Neuronal stem cell (in vitro differentiated cells): ENCODE data around the gene EQTN.
A peak's percentile ranks its signal among the peaks of the same experiment; 100 is the strongest.

ENCODE experiments used
- DNase-seq: peaks from one replicate; pipeline ENCODE4 v3.0.0-alpha.2; 2013; ENCODE audit warnings: low spot score
- H2AFZ ChIP-seq: one replicate; pipeline ENCODE4 v1.6.1; 2013; ENCODE audit warnings: mild to moderate bottlenecking, low read length, inconsistent platforms
- H2AK5ac ChIP-seq: 2 replicates; pipeline ENCODE4 v1.6.1; 2013; ENCODE audit warnings: low read depth, mild to moderate bottlenecking, inconsistent platforms, low read length, moderate library complexity, mixed read lengths
- H2BK120ac ChIP-seq: 2 replicates; pipeline ENCODE4 v1.6.1; 2013; ENCODE audit warnings: low read depth, mild to moderate bottlenecking, inconsistent platforms, low read length, moderate library complexity, mixed read lengths
- H2BK12ac ChIP-seq: one replicate; pipeline ENCODE4 v1.6.1; 2013; ENCODE audit warnings: low read length, inconsistent platforms
- H2BK15ac ChIP-seq: 2 replicates; pipeline ENCODE4 v1.6.1; 2013; ENCODE audit warnings: mild to moderate bottlenecking, low read length, inconsistent platforms, mixed read lengths
- H2BK5ac ChIP-seq: one replicate; pipeline ENCODE4 v1.6.1; 2013; ENCODE audit warnings: inconsistent platforms, mild to moderate bottlenecking, low read length, moderate library complexity
- H3K14ac ChIP-seq: one replicate; pipeline ENCODE4 v1.6.1; 2013; ENCODE audit warnings: low read length, inconsistent platforms
- H3K18ac ChIP-seq: 2 replicates; pipeline ENCODE4 v1.6.1; 2013; ENCODE audit warnings: low read length, inconsistent platforms
- H3K23ac ChIP-seq: 2 replicates; pipeline ENCODE4 v1.6.1; 2013; ENCODE audit warnings: low read depth, mild to moderate bottlenecking, mixed read lengths, low read length, inconsistent platforms; ENCODE audit not compliant: poor library complexity
- H3K27ac ChIP-seq: replicated peaks from 3 replicates; pipeline ENCODE4 v1.5.1; 2013; ENCODE audit warnings: low read length, inconsistent platforms
- H3K27me3 ChIP-seq, 3 experiments: 2 replicates each; pipeline ENCODE4 v1.6.1; 2013; ENCODE audit warnings: low read length in 3 of 3, mild to moderate bottlenecking in 2 of 3, inconsistent platforms in 1 of 3, low read depth in 1 of 3, mixed read lengths in 1 of 3, moderate library complexity in 1 of 3; ENCODE audit not compliant: control insufficient read depth in 3 of 3, insufficient read depth in 3 of 3
- H3K36me3 ChIP-seq, 2 donors: replicated peaks in 1 of 2; 2 replicates each; pipeline ENCODE4 v1.6.1; 2013; ENCODE audit warnings: low read length in 2 of 2; ENCODE audit not compliant: control insufficient read depth in 2 of 2, insufficient read depth in 2 of 2
- H3K4ac ChIP-seq: 2 replicates; pipeline ENCODE4 v1.6.1; 2013; ENCODE audit warnings: inconsistent platforms, mild to moderate bottlenecking, low read length, moderate library complexity
- H3K4me1 ChIP-seq, 2 donors: 1 replicate in 1 of 2; 2 replicates in 1 of 2; pipeline ENCODE4 v1.6.1; 2013; ENCODE audit warnings: low read length in 2 of 2, low read depth in 1 of 2; ENCODE audit not compliant: control insufficient read depth in 2 of 2, insufficient read depth in 1 of 2
- H3K4me2 ChIP-seq: one replicate; pipeline ENCODE4 v1.6.1; 2013; ENCODE audit warnings: mild to moderate bottlenecking, low read length, inconsistent platforms; ENCODE audit not compliant: insufficient read depth, poor library complexity, severe bottlenecking
- H3K4me3 ChIP-seq, 2 donors: 2 replicates each; pipeline ENCODE4 v1.5.1; 2013; ENCODE audit warnings: low read length in 2 of 2, mild to moderate bottlenecking in 2 of 2, inconsistent platforms in 1 of 2, moderate library complexity in 1 of 2
- H3K79me1 ChIP-seq: one replicate; pipeline ENCODE4 v1.6.1; 2013; ENCODE audit warnings: low read depth, mild to moderate bottlenecking, inconsistent platforms, low read length, moderate library complexity
- H3K9ac ChIP-seq: one replicate; pipeline ENCODE4 v1.6.1; 2013; ENCODE audit warnings: mild to moderate bottlenecking, low read depth, low read length, inconsistent platforms; ENCODE audit not compliant: poor library complexity
- H3K9me3 ChIP-seq, 2 donors: replicated peaks in 1 of 2; 2 replicates each; pipeline versions ENCODE3 to v1.6.1; 2013; ENCODE audit warnings: low read length in 2 of 2, mild to moderate bottlenecking in 2 of 2, inconsistent platforms in 1 of 2, low read depth in 1 of 2, mixed read lengths in 1 of 2, moderate library complexity in 1 of 2; ENCODE audit not compliant: control insufficient read depth in 2 of 2, insufficient read depth in 1 of 2
- H4K8ac ChIP-seq: one replicate; pipeline ENCODE4 v1.6.1; 2013; ENCODE audit warnings: low read depth, mild to moderate bottlenecking, inconsistent platforms, low read length, moderate library complexity
- H4K91ac ChIP-seq: one replicate; pipeline ENCODE4 v1.6.1; 2013; ENCODE audit warnings: low read length, low read depth, mild to moderate bottlenecking, inconsistent platforms; ENCODE audit not compliant: poor library complexity
- whole genome bisulfite sequencing, 2 donors: extraction: QIAGEN DNeasy Blood & Tissue Kit; methylation state at CpG; one replicate each; pipeline ENCODE4 v1.1.7; 2013; ENCODE audit warnings: missing lambda C conversion rate in 2 of 2, mixed read lengths in 1 of 2; ENCODE audit not compliant: insufficient read length in 2 of 2, insufficient replicate concordance in 1 of 2; ENCODE audit errors: extremely low coverage in 2 of 2; 5-methylcytosine and 5-hydroxymethylcytosine counted together

Gene EQTN

GRCh38 chr9:27333241-27334052 is 36.5 kb upstream of the EQTN start:
- Histone ChIP-seq H4K8ac (no peak overlapping the region), H3K27me3 (no peaks in the 10 kb centered on the region), H4K91ac (no peak overlapping the region), H3K4me2 (no peak overlapping the region), H3K9ac (no peak overlapping the region), H3K4me3 (no peak overlapping the region), H3K4ac (no peak overlapping the region), H3K14ac (no peak overlapping the region), H2BK120ac (no peak overlapping the region), H3K18ac (no peak overlapping the region), H3K27ac (peak overlapping the region; percentile 69), H3K9me3 (peaks cover 3 to 12% of the 10 kb centered on the region in 2 donors), H2BK5ac (no peak overlapping the region), H3K23ac (no peak overlapping the region), H3K36me3 (peaks cover 4 to 38% of the 10 kb centered on the region in 2 donors), H2AFZ (peak overlapping the region; percentile 59), H3K4me1 (peaks cover 5 to 12% of the 10 kb centered on the region in 2 donors), H2AK5ac (no peak overlapping the region), H2BK15ac (no peak overlapping the region), H3K79me1 (peaks cover 5% of the 10 kb centered on the region), H2BK12ac (no peak overlapping the region)
- WGBS, 2 donors = no CpG with 5 or more reads among the region's 7 CpGs
- DNase-seq = peak; percentile 89

- no CpG with 5 or more reads among the region's 4 CpGs for WGBS, 2 donors
These were observed 34.4 kb upstream of the EQTN start for GRCh38 chr9:27331393-27331792.

GRCh38 chr9:27329291-27329690 is 32.3 kb upstream of the EQTN start:
- Histone ChIP-seq H2BK15ac (no peak overlapping the region), H2AK5ac (no peak overlapping the region), H3K79me1 (peaks cover 3% of the 10 kb centered on the region), H3K9me3 (peaks cover 11 to 28% of the 10 kb centered on the region in 2 donors), H3K18ac (no peak overlapping the region), H4K8ac (no peak overlapping the region), H2AFZ (no peak overlapping the region), H3K14ac (no peak overlapping the region), H2BK5ac (no peak overlapping the region), H3K36me3 (peaks cover 12 to 58% of the 10 kb centered on the region in 2 donors), H3K9ac (no peak overlapping the region), H3K4me3 (no peak overlapping the region), H3K23ac (no peak overlapping the region), H2BK12ac (no peak overlapping the region), H3K4me1 (peaks cover 3 to 5% of the 10 kb centered on the region in 2 donors), H3K27me3 (no peaks in the 10 kb centered on the region), H3K27ac (no peak overlapping the region), H3K4me2 (no peak overlapping the region), H3K4ac (no peak overlapping the region), H4K91ac (no peak overlapping the region), H2BK120ac (no peak overlapping the region)
- WGBS, 2 donors = no CpG with 5 or more reads among the region's 9 CpGs
- no peak for DNase-seq

More at GRCh38 chr9:27331393-27331792, 34.4 kb upstream of the EQTN start:
- Histone ChIP-seq H3K4me3 (no peak overlapping the region), H2AK5ac (no peak overlapping the region), H4K91ac (no peak overlapping the region), H3K27me3 (no peaks in the 10 kb centered on the region), H3K4me1 (peaks cover 4 to 5% of the 10 kb centered on the region in 2 donors), H3K18ac (peak overlapping the region; percentile 51), H3K79me1 (peaks cover 5% of the 10 kb centered on the region), H2BK120ac (no peak overlapping the region), H2BK12ac (no peak overlapping the region), H3K23ac (no peak overlapping the region), H4K8ac (no peak overlapping the region), H2BK15ac (no peak overlapping the region), H2BK5ac (no peak overlapping the region), H2AFZ (no peak overlapping the region), H3K27ac (no peak overlapping the region), H3K4ac (no peak overlapping the region), H3K4me2 (no peak overlapping the region), H3K9me3 (peaks cover 6 to 18% of the 10 kb centered on the region in 2 donors), H3K14ac (no peak overlapping the region), H3K36me3 (peaks cover 8 to 43% of the 10 kb centered on the region in 2 donors), H3K9ac (no peak overlapping the region)
- DNase-seq = no peak

GRCh38 chr9:27328483-27328882 is 31.5 kb upstream of the EQTN start:
- H3K27me3 ChIP-seq = no peaks in the 10 kb centered on the region
- no peak overlapping the region for H2BK120ac ChIP-seq
- H3K4me2 ChIP-seq = no peak overlapping the region
- no peak overlapping the region for H4K8ac ChIP-seq
- H2BK12ac ChIP-seq = no peak overlapping the region
- no peak overlapping the region for H2AK5ac ChIP-seq
- H3K79me1 ChIP-seq = peaks cover 3% of the 10 kb centered on the region
- no CpG with 5 or more reads among the region's 3 CpGs for WGBS, 2 donors
- H3K36me3 ChIP-seq = peaks cover 15 to 58% of the 10 kb centered on the region in 2 donors
- H2BK5ac ChIP-seq = no peak overlapping the region
- peaks cover 0 to 2% of the 10 kb centered on the region in 2 donors for H3K4me1 ChIP-seq
- peaks cover 11 to 33% of the 10 kb centered on the region in 2 donors for H3K9me3 ChIP-seq
- no peak overlapping the region for H3K4ac ChIP-seq
- no peak overlapping the region for H2AFZ ChIP-seq
- H3K23ac ChIP-seq = no peak overlapping the region
- no peak overlapping the region for H3K27ac ChIP-seq
- H3K14ac ChIP-seq = no peak overlapping the region
- H3K18ac ChIP-seq = no peak overlapping the region
- no peak overlapping the region for H2BK15ac ChIP-seq
- H3K4me3 ChIP-seq = no peak overlapping the region
- no peak for DNase-seq
- no peak overlapping the region for H3K9ac ChIP-seq
- no peak overlapping the region for H4K91ac ChIP-seq
